DND-41 (cell line): ENCODE measurements around the gene DACH1.

Experiments
- EZH2 ChIP-seq: IDR thresholded peaks from 3 replicates; pipeline ENCODE4 v1.6.1; 2012; ENCODE audit warnings: borderline replicate concordance, low read depth, mild to moderate bottlenecking, moderate library complexity, low read length, inconsistent platforms; ENCODE audit not compliant: severe bottlenecking
- TF ChIP-seq, protein P1 (sequence below): IDR thresholded peaks from 2 replicates; pipeline ENCODE4 v1.5.1; 2012; ENCODE audit warnings: borderline replicate concordance, low read length, moderate library complexity, mild to moderate bottlenecking; ENCODE audit not compliant: poor library complexity, severe bottlenecking; ENCODE audit errors: extremely low read depth

DNA sequence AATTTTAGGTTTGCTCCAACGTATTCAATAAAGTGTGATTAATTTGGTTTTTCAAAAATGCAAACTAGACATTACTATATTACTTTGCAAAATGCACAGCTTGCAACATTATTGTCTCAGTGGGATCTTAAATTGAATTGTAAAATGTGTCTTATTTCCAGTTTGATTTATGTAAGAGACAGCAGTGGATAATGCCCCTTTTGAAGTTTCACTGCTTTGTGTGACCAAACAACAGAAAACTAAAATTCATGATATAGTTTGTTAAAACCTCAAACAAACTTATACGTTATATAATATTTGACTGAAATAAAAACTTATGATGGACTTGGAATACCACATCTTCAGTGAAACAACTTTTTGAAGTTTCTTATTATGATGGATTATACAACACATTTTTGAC is 279.8 kb downstream of the DACH1 start:
- TF ChIP-seq, protein P1, sequence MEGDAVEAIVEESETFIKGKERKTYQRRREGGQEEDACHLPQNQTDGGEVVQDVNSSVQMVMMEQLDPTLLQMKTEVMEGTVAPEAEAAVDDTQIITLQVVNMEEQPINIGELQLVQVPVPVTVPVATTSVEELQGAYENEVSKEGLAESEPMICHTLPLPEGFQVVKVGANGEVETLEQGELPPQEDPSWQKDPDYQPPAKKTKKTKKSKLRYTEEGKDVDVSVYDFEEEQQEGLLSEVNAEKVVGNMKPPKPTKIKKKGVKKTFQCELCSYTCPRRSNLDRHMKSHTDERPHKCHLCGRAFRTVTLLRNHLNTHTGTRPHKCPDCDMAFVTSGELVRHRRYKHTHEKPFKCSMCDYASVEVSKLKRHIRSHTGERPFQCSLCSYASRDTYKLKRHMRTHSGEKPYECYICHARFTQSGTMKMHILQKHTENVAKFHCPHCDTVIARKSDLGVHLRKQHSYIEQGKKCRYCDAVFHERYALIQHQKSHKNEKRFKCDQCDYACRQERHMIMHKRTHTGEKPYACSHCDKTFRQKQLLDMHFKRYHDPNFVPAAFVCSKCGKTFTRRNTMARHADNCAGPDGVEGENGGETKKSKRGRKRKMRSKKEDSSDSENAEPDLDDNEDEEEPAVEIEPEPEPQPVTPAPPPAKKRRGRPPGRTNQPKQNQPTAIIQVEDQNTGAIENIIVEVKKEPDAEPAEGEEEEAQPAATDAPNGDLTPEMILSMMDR: no peak
- TF ChIP-seq EZH2: no peak
